Tibial artery (tissue), 4 donors: ENCODE data around the gene LY6G6F.
A peak's percentile ranks its signal among the peaks of the same experiment; 100 is the strongest.

Source experiments
- DNase-seq, 2 donors: peaks; one replicate each; pipeline ENCODE4 v3.0.0-alpha.2; 2019
- H3K27ac ChIP-seq, 2 donors: fragments of 200-600 bp; sonication (generic) in 1 of 2; 1 replicate in 1 of 2; 2 replicates in 1 of 2; pipeline ENCODE4 v1.5.1; 2018 to 2019; ENCODE audit warnings: mild to moderate bottlenecking in 1 of 2
- H3K27me3 ChIP-seq, 2 donors: fragments of 200-600 bp; sonication (generic) in 1 of 2; one replicate each; pipeline versions ENCODE4 v1.5.1 to v1.6.0; 2016 to 2019
- H3K36me3 ChIP-seq, 3 donors: fragments of 200-600 bp; sonication (generic) in 2 of 3; one replicate each; pipeline ENCODE4 v1.5.1; 2016 to 2019; ENCODE audit warnings: mild to moderate bottlenecking in 2 of 3
- H3K4me1 ChIP-seq, 4 donors: fragments of 200-600 bp; sonication (generic) in 2 of 4; 1 replicate in 3 of 4; 2 replicates in 1 of 4; pipeline ENCODE4 v1.5.1; 2016 to 2019
- H3K4me3 ChIP-seq, 2 donors: fragments of 200-600 bp; sonication (generic) in 1 of 2; 1 replicate in 1 of 2; 2 replicates in 1 of 2; pipeline ENCODE4 v1.5.1; 2018 to 2019; ENCODE audit warnings: mild to moderate bottlenecking in 2 of 2
- H3K9me3 ChIP-seq, 3 donors: fragments of 200-600 bp; sonication (generic) in 1 of 3; one replicate each; pipeline ENCODE4 v1.5.1; 2016 to 2019
- CTCF ChIP-seq, 2 experiments: fragments of 200-600 bp in 1 of 2; fragments of 450-650 bp in 1 of 2; IDR thresholded peaks; one replicate each; pipeline ENCODE4 v1.5.1; 2017 to 2019; ENCODE audit warnings: antibody characterized with exemption in 2 of 2, mild to moderate bottlenecking in 1 of 2, moderate library complexity in 1 of 2
- intact Hi-C: fragments of 100-400 bp; cut with DNase I; formaldehyde crosslinking; loops from one replicate; pipeline ENCODE4 v1.15.0; 2023; ENCODE audit warnings: low total_unique reads

The LY6G6F gene

GRCh38 chr6:31734247-31734820 lies 27.7 kb downstream of the LY6G6F start:
- no peaks in the 10 kb centered on the region for H3K9me3 ChIP-seq
- peak overlapping the region; percentile 86 to 96 for H3K27ac ChIP-seq
- peaks cover 0 to 46% (median 27%) of the 10 kb centered on the region in 4 donors for H3K4me1 ChIP-seq
- H3K27me3 ChIP-seq, result no peaks in the 10 kb centered on the region
- peak overlapping the region; percentile 64 to 87 for H3K4me3 ChIP-seq
- DNase-seq, result no peak
- intact Hi-C loops, result no loop called here
- no peak for TF ChIP-seq CTCF (IDR thresholded peaks at IDR 0.05)
- H3K36me3 ChIP-seq, result peaks cover 37 to 38% (median 38%) of the 10 kb centered on the region in 3 donors

- H3K27ac ChIP-seq, result peak overlapping the region; percentile 86 to 96
- H3K9me3 ChIP-seq, result no peaks in the 10 kb centered on the region
- peaks cover 37 to 38% (median 38%) of the 10 kb centered on the region in 3 donors for H3K36me3 ChIP-seq
- intact Hi-C loops, result loop anchor here (5.0 kb wide), 1 partner anchor 33 kb away; the partner anchor contains the start of gene ABHD16A
- TF ChIP-seq CTCF (IDR thresholded peaks at IDR 0.05), result no peak
- peak; percentile 53 to 78 for DNase-seq
- H3K27me3 ChIP-seq, result no peaks in the 10 kb centered on the region
- H3K4me1 ChIP-seq, result peaks cover 0 to 49% (median 28%) of the 10 kb centered on the region in 4 donors
- H3K4me3 ChIP-seq, result peak overlapping the region; percentile 64 to 87
These were observed 28.2 kb downstream of the LY6G6F start for GRCh38 chr6:31734821-31735406.

- TF ChIP-seq CTCF (IDR thresholded peaks at IDR 0.05), result no peak
- H3K27me3 ChIP-seq, result no peaks in the 10 kb centered on the region
These were observed 29.5 kb downstream of the LY6G6F start, which contains the start of gene CLIC1 for GRCh38 chr6:31736021-31736767. CLIC1 (minus strand) TSS chr6:31736530; CDS start chr6:31736300, 230 bp downstream.

GRCh38 chr6:31736768-31737314 lies 30.2 kb downstream of the LY6G6F start:
- Histone ChIP-seq H3K27ac (peak overlapping the region; percentile 86 to 96), H3K36me3 (peaks cover 24 to 25% (median 25%) of the 10 kb centered on the region in 3 donors), H3K9me3 (no peaks in the 10 kb centered on the region), H3K27me3 (no peaks in the 10 kb centered on the region), H3K4me3 (peak overlapping the region; percentile 64 to 87), H3K4me1 (peaks cover 0 to 48% (median 28%) of the 10 kb centered on the region in 4 donors)
- intact Hi-C loops, result loop anchor here (5.0 kb wide), 1 partner anchor 35 kb away; the partner anchor contains the start of gene ABHD16A
- DNase-seq, result no peak
- no peak for TF ChIP-seq CTCF (IDR thresholded peaks at IDR 0.05)

More at GRCh38 chr6:31736021-31736767, 29.5 kb downstream of the LY6G6F start, which contains the start of gene CLIC1:
- peaks cover 31 to 32% (median 31%) of the 10 kb centered on the region in 3 donors for H3K36me3 ChIP-seq
- intact Hi-C loops, result loop anchor here (5.0 kb wide), 1 partner anchor 34 kb away; the partner anchor contains the start of gene ABHD16A
- peaks cover 0 to 48% (median 28%) of the 10 kb centered on the region in 4 donors for H3K4me1 ChIP-seq
- no peaks in the 10 kb centered on the region for H3K9me3 ChIP-seq
- peak; percentile 92 to 95 for DNase-seq
- peak within 1 kb of the TSS; percentile 86 to 96 for H3K27ac ChIP-seq
- H3K4me3 ChIP-seq, result peak within 1 kb of the TSS; percentile 64 to 87

- Histone ChIP-seq H3K27me3 (no peaks in the 10 kb centered on the region), H3K4me3 (no peak overlapping the region), H3K36me3 (peaks cover 18 to 19% (median 18%) of the 10 kb centered on the region in 3 donors), H3K9me3 (no peaks in the 10 kb centered on the region), H3K27ac (peak overlapping the region; percentile 86 to 96), H3K4me1 (peaks cover 0 to 48% (median 28%) of the 10 kb centered on the region in 4 donors)
- intact Hi-C loops, result loop anchor here (5.0 kb wide), 1 partner anchor 35 kb away; the partner anchor contains the start of gene ABHD16A
- no peak for TF ChIP-seq CTCF (IDR thresholded peaks at IDR 0.05)
- DNase-seq, result no peak
These were observed 30.8 kb downstream of the LY6G6F start for GRCh38 chr6:31737315-31737990.
